Parathyroid adenoma (tissue), 2 donors: Measurements from ENCODE around the gene CDON.
"Not testable (repeated sequence)": the region's sequence is repeated elsewhere in the genome, so short reads cannot be mapped to it uniquely, and the experiment has no call there.

Experiments
- H2AFZ ChIP-seq: fragments of 300-600 bp; sonication (generic); one replicate; pipeline ENCODE4 v1.7.0; 2017; ENCODE audit warnings: antibody characterized with exemption, mild to moderate bottlenecking
- H3K27ac ChIP-seq: fragments of 300-600 bp; sonication (generic); one replicate; pipeline ENCODE4 v1.7.0; 2017
- H3K27me3 ChIP-seq: fragments of 300-600 bp; sonication (generic); one replicate; pipeline ENCODE4 v1.7.0; 2017; ENCODE audit warnings: low read length; ENCODE audit not compliant: control insufficient read depth, insufficient read depth
- H3K36me3 ChIP-seq: fragments of 300-600 bp; sonication (generic); one replicate; pipeline ENCODE4 v1.7.0; 2017; ENCODE audit warnings: low read length; ENCODE audit not compliant: control insufficient read depth, insufficient read depth
- H3K4me1 ChIP-seq: fragments of 300-600 bp; sonication (generic); one replicate; pipeline ENCODE4 v1.7.0; 2017; ENCODE audit warnings: control low read depth
- H3K4me2 ChIP-seq: fragments of 300-600 bp; sonication (generic); one replicate; pipeline ENCODE4 v1.7.0; 2017; ENCODE audit warnings: low read length
- H3K4me3 ChIP-seq: fragments of 300-600 bp; sonication (generic); one replicate; pipeline ENCODE4 v1.7.0; 2017; ENCODE audit warnings: low read depth, low read length
- H3K79me2 ChIP-seq: fragments of 300-600 bp; sonication (generic); one replicate; pipeline ENCODE4 v1.7.0; 2017; ENCODE audit warnings: control low read depth
- H3K9ac ChIP-seq: fragments of 300-600 bp; sonication (generic); one replicate; pipeline ENCODE4 v1.7.0; 2017; ENCODE audit warnings: mild to moderate bottlenecking
- H3K9me3 ChIP-seq: fragments of 300-600 bp; sonication (generic); one replicate; pipeline ENCODE4 v1.7.0; 2017; ENCODE audit warnings: low read length; ENCODE audit not compliant: control insufficient read depth
- CTCF ChIP-seq: fragments of 300-600 bp; sonication (generic); IDR thresholded peaks from one replicate; pipeline ENCODE4 v1.7.0; 2017; ENCODE audit warnings: antibody characterized with exemption, mild to moderate bottlenecking
- donor health status: primary hyperparathyroidism.

The CDON gene

GRCh38 chr11:125921042-125921441 is 141.6 kb downstream of the CDON start:
- Histone ChIP-seq H3K9me3 (no peaks in the 10 kb centered on the region), H3K9ac (no peak overlapping the region), H3K4me1 (no peaks in the 10 kb centered on the region), H3K79me2 (no peaks in the 10 kb centered on the region), H2AFZ (no peak overlapping the region), H3K27me3 (no peaks in the 10 kb centered on the region), H3K36me3 (no peaks in the 10 kb centered on the region), H3K4me3 (no peak overlapping the region), H3K27ac (no peak overlapping the region), H3K4me2 (no peak overlapping the region)
- TF ChIP-seq CTCF = no peak

DNA sequence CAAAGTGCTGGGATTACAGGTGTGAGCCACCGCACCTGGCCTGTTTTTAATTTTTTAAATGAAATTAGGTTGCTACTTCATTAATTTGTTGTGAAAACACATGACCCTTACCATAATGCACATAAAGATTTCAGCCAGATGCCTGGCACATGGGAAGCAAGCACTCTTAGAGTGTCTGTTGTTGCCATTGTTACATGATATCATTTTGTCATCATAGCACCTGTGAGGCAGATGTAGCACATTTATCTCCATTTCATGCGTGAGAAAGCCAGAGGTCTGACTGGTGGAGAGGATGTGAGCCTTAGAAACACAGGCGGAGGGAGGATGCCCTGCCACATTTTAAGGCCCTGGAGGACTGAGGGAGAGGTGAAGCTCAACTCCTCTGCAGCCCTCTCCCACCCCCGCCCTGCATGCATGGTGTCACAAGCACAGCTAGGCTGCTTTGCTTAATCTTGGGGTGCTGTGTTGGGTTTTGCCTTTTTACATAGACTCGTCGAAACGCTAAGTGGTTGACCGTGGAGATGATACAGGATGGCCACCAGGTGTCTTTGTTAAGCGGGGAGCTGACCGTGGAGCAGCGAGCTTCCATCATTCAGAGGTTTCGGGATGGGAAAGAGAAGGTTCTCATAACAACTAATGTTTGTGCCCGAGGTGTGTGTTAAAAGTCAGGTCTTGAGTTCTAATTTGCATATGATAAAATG is 144.4 kb downstream of the CDON start:
- H3K27ac ChIP-seq = no peak overlapping the region
- no peaks in the 10 kb centered on the region for H3K9me3 ChIP-seq
- TF ChIP-seq CTCF = no peak
- H3K4me2 ChIP-seq = no peak overlapping the region
- H2AFZ ChIP-seq = no peak overlapping the region
- H3K79me2 ChIP-seq = no peaks in the 10 kb centered on the region
- no peak overlapping the region for H3K9ac ChIP-seq
- no peak overlapping the region for H3K4me3 ChIP-seq
- H3K36me3 ChIP-seq = no peaks in the 10 kb centered on the region
- H3K27me3 ChIP-seq = no peaks in the 10 kb centered on the region
- no peaks in the 10 kb centered on the region for H3K4me1 ChIP-seq

- Histone ChIP-seq H3K27me3 (no peaks in the 10 kb centered on the region), H3K27ac (no peak overlapping the region), H3K36me3 (no peaks in the 10 kb centered on the region), H3K4me1 (no peaks in the 10 kb centered on the region), H3K79me2 (no peaks in the 10 kb centered on the region), H3K9ac (no peak overlapping the region), H3K9me3 (no peaks in the 10 kb centered on the region), H3K4me3 (no peak overlapping the region), H3K4me2 (no peak overlapping the region), H2AFZ (no peak overlapping the region)
- TF ChIP-seq CTCF = no peak
Measured at GRCh38 chr11:125916683-125917347, 145.9 kb downstream of the CDON start.

DNA sequence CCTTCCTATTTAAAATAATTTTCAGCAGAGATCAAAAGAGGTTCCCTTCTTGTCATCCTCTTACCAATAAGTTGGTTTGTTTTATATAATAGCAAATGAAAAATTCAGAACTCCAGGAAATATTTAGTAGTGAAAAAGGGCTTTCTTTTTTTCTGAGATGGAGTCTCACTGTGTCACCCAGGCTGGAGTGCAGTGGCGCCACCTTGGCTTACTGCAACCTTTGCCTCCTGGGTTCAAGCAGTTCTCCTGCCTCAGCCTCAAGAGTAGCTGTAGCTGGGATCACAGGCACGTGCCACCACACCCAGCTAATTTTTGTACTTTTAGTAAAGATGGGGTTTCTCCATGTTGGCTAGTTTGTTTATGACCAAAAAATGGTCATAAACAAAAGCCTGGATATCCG is 148.1 kb downstream of the CDON start:
- not testable (repeated sequence) for H3K36me3 ChIP-seq, H3K4me2 ChIP-seq, H3K27me3 ChIP-seq, H3K9me3 ChIP-seq, H3K4me3 ChIP-seq, H3K79me2 ChIP-seq, H3K9ac ChIP-seq, H3K4me1 ChIP-seq, H3K27ac ChIP-seq, H2AFZ ChIP-seq

GRCh38 chr11:125910226-125910849 is 152.3 kb downstream of the CDON start:
- no peaks in the 10 kb centered on the region for H3K27me3 ChIP-seq
- no peak for TF ChIP-seq CTCF
- H3K27ac ChIP-seq = no peak overlapping the region
- no peak overlapping the region for H3K9ac ChIP-seq
- H3K4me2 ChIP-seq = no peak overlapping the region
- no peak overlapping the region for H3K4me3 ChIP-seq
- H3K4me1 ChIP-seq = no peaks in the 10 kb centered on the region
- H3K36me3 ChIP-seq = no peaks in the 10 kb centered on the region
- H2AFZ ChIP-seq = no peak overlapping the region
- no peaks in the 10 kb centered on the region for H3K79me2 ChIP-seq
- no peaks in the 10 kb centered on the region for H3K9me3 ChIP-seq
